GM12878 (cell line): Measurements from ENCODE around the gene CAMTA1. TPM values are rescaled to one million over a fixed set of nuclear protein-coding genes. Genes with fewer than 3 reads are reported as not detected.

Experiments used
- ATAC-seq: fragments of 200-7000 bp; cut with Tn5 transposase; 3 replicates; pipeline ENCODE4 v1.9.1; 2020; ENCODE audit warnings: mild to moderate bottlenecking, moderate library complexity
- BruUV-seq: library from RNA; stranded (reverse); fragments of 400-500 nt; replicated peaks from 2 replicates; lab custom pipeline; 2021; lab: Mats Ljungman, UMichigan
- CTCF ChIA-PET: fragments of 300-600 bp; sonication (Branson Sonifier 250); formaldehyde crosslinking; extraction: SDS; loops from one replicate; lab custom pipeline; 2021; ENCODE audit warnings: inconsistent platforms; lab: Yijun Ruan, JAX
- POLR2A ChIA-PET: fragments of 350-600 bp; formaldehyde crosslinking; extraction: SDS; loops from one replicate; lab custom pipeline; 2021; ENCODE audit warnings: inconsistent platforms; lab: Charles Lee
- RAD21 ChIA-PET: fragments of 300-600 bp; sonication (Branson Sonifier 250); formaldehyde crosslinking; loops from one replicate; lab custom pipeline; 2023; ENCODE audit warnings: antibody characterized with exemption; ENCODE audit not compliant: unreplicated experiment; lab: Charles Lee
- SMC1A ChIA-PET: fragments of 300-600 bp; sonication (Branson Sonifier 250); formaldehyde crosslinking; loops from one replicate; lab custom pipeline; 2023; ENCODE audit not compliant: unreplicated experiment, uncharacterized antibody; lab: Charles Lee
- DNase-seq: peaks from one replicate; pipeline ENCODE4 v3.0.0-alpha.2; 2011; ENCODE audit warnings: low read depth, low spot score
- FAIRE-seq: peaks from 3 replicates; lab custom pipeline; 2011; peaks lifted over from hg19 to GRCh38; lab: Jason Lieb, UNC
- H2AFZ ChIP-seq: 2 replicates; pipeline ENCODE4 v1.6.0; 2011; ENCODE audit warnings: low read depth, low read length, control low read depth; ENCODE audit not compliant: control insufficient read depth
- H3K27ac ChIP-seq: 2 replicates; pipeline ENCODE4 v1.5.1; 2011; ENCODE audit warnings: control low read depth; ENCODE audit not compliant: control insufficient read depth, insufficient read depth
- H3K27me3 ChIP-seq, 2 experiments: replicated peaks in 1 of 2; 2 replicates each; pipeline versions ENCODE4 v1.6.0 to v1.6.1; 2011; ENCODE audit warnings: low read length in 1 of 2; ENCODE audit not compliant: control insufficient read depth in 2 of 2, insufficient read depth in 2 of 2
- H3K36me3 ChIP-seq, 2 experiments: 2 replicates each; pipeline ENCODE4 v1.5.1; 2011; ENCODE audit warnings: low read length in 1 of 2; ENCODE audit not compliant: control insufficient read depth in 2 of 2, insufficient read depth in 2 of 2
- H3K4me1 ChIP-seq: 2 replicates; pipeline ENCODE4 v1.6.1; 2011; ENCODE audit warnings: mild to moderate bottlenecking, low read length, moderate library complexity, mixed read lengths; ENCODE audit not compliant: control insufficient read depth, insufficient read depth
- H3K4me2 ChIP-seq: 2 replicates; pipeline ENCODE4 v1.6.0; 2011; ENCODE audit warnings: control low read depth; ENCODE audit not compliant: control insufficient read depth, insufficient read depth
- H3K4me3 ChIP-seq: fragments of 200-600 bp; sonication (generic); 2 replicates; pipeline ENCODE4 v1.5.1; 2016
- H3K79me2 ChIP-seq: 2 replicates; pipeline ENCODE4 v1.6.0; 2011; ENCODE audit warnings: low read length; ENCODE audit not compliant: control insufficient read depth, insufficient read depth
- H3K9ac ChIP-seq: 2 replicates; pipeline ENCODE4 v1.8.0; 2011; ENCODE audit warnings: low read length, control low read depth, mixed read lengths; ENCODE audit not compliant: control insufficient read depth, insufficient read depth
- H3K9me3 ChIP-seq: replicated peaks from 3 replicates; pipeline ENCODE4 v1.5.1; 2011; ENCODE audit warnings: mild to moderate bottlenecking, low read length; ENCODE audit not compliant: control insufficient read depth, insufficient read depth
- H4K20me1 ChIP-seq: 2 replicates; pipeline ENCODE4 v1.6.0; 2011; ENCODE audit not compliant: control insufficient read depth, insufficient read depth
- CUX1 ChIP-seq: IDR thresholded peaks from 2 replicates; pipeline ENCODE4 v1.6.1; 2012; ENCODE audit warnings: improper control_type of control experiment, low read depth, low read length; ENCODE audit not compliant: insufficient replicate concordance
- PBX3 ChIP-seq: IDR thresholded peaks from 2 replicates; pipeline ENCODE4 v1.6.1; 2011; ENCODE audit warnings: mild to moderate bottlenecking, low read depth, low read length, moderate library complexity; ENCODE audit not compliant: insufficient replicate concordance
- WGBS: methylation state at CpG from one replicate; pipeline ENCODE4 v1.1.6; 2016; ENCODE audit warnings: low lambda C conversion rate; ENCODE audit not compliant: insufficient replicate concordance, insufficient coverage; ENCODE audit errors: missing lambda C conversion rate; 5-methylcytosine and 5-hydroxymethylcytosine counted together
- in situ Hi-C: fragments of 300-500 bp; cut with MboI; formaldehyde crosslinking; loops from 9 replicates; pipeline ENCODE4 v1.14.3; 2018; ENCODE audit warnings: mixed read lengths
- intact Hi-C: fragments of 100-400 bp; cut with micrococcal nuclease; formaldehyde crosslinking; loops from one replicate; pipeline ENCODE4 v1.14.2; 2022; ENCODE audit not compliant: unreplicated experiment
- polyA plus RNA-seq, 11 experiments: library from polyadenylated mRNA; depleted of rRNA in 4 of 11; unstranded in 6 of 11; stranded (reverse) in 5 of 11; fragments of >200 nt; fragmentation: Nextera tagmentation in 4 of 11; fragmentation: Illumina TruSeq in 1 of 11; extraction: Ambion mirVana in 4 of 11; extraction: Trizol in 1 of 11; gene quantifications; 1 replicate in 1 of 11; 2 replicates in 10 of 11; pipeline versions ENCODE4 v1.2.1 to v1.2.3, GENCODE V29; 2011 to 2016; ENCODE audit warnings: inconsistent platforms in 2 of 11, missing spikeins in 2 of 11, low read depth in 1 of 11
- total RNA-seq, 4 experiments: library from RNA; depleted of rRNA in 3 of 4; stranded (reverse); fragments of >200 nt in 3 of 4; fragmentation: Illumina TruSeq in 1 of 4; extraction: Trizol in 1 of 4; gene quantifications; 2 replicates each; pipeline versions ENCODE4 v1.2.1 to v1.2.3, GENCODE V29; 2013 to 2021

The CAMTA1 gene
- total and polyA plus RNA-seq, 10 of the 15 experiments (the other 5 are each of a cell fraction or from before 2014, with no cell fraction given) = 37.7 to 148 (median 76.4) TPM

- BruUV-seq = no TSS peak
- SMC1A ChIA-PET = interaction anchor here (0.6 kb wide), 1 partner anchor 135 kb away, joined by 3 read pairs; no protein-coding TSS in a partner anchor
- intact Hi-C loops (no loop called here), in situ Hi-C loops (no loop called here)
- Histone ChIP-seq H3K36me3 (no peaks in the 10 kb centered on the region), H3K9ac (no peak overlapping the region), H4K20me1 (no peaks in the 10 kb centered on the region), H2AFZ (no peak overlapping the region), H3K79me2 (no peaks in the 10 kb centered on the region), H3K4me3 (no peak overlapping the region), H3K4me2 (no peak overlapping the region), H3K9me3 (no peaks in the 10 kb centered on the region), H3K4me1 (no peaks in the 10 kb centered on the region), H3K27me3 (peaks cover 0 to 1% of the 10 kb centered on the region in 2 experiments; a peak in 1 of 4 replicates), H3K27ac (no peak overlapping the region)
- TF ChIP-seq CUX1 (no peak), PBX3 (no peak)
- ATAC-seq (no peak), DNase-seq (no peak), FAIRE-seq (no peak)
- RAD21 ChIA-PET = interaction anchor here (0.8 kb wide), 1 partner anchor 9 kb away, joined by 3 read pairs; no protein-coding TSS in a partner anchor
- POLR2A ChIA-PET = no interaction called here
- WGBS = 52% methylated on average over 6 of the region's 6 CpGs
- CTCF ChIA-PET = interaction anchor here (4.5 kb wide), 1 partner anchor 10 kb away, joined by 33 read pairs; no protein-coding TSS in a partner anchor
Measured at GRCh38 chr1:7743346-7743745, 958.1 kb downstream of the CAMTA1 start.
